GM18517 (cell line): Measurements from ENCODE around the gene NRDE2.
"Not testable (repeated sequence)": the region's sequence is repeated elsewhere in the genome, so short reads cannot be mapped to it uniquely, and the experiment has no call there.

Experiments
- ATAC-seq: cut with Tn5 transposase; IDR thresholded peaks from one replicate; pipeline ENCODE4 v1.9.1; 2021; ENCODE audit warnings: mild to moderate bottlenecking, moderate library complexity; ENCODE audit not compliant: unreplicated experiment

Gene NRDE2

GRCh38 chr14:90344331-90345238 is 12.8 kb upstream of the NRDE2 start:
- no peak for ATAC-seq

GRCh38 chr14:90342327-90342726 is 10.6 kb upstream of the NRDE2 start:
- ATAC-seq = no peak

GRCh38 chr14:90341784-90342183 is 10.0 kb upstream of the NRDE2 start:
- no peak for ATAC-seq

- ATAC-seq = not testable (repeated sequence)
Observed at GRCh38 chr14:90341232-90341631, 9.5 kb upstream of the NRDE2 start.

GRCh38 chr14:90336985-90337384 is 5.2 kb upstream of the NRDE2 start:
- no peak for ATAC-seq

- ATAC-seq = no peak
Observed at GRCh38 chr14:90336401-90336800, 4.7 kb upstream of the NRDE2 start.

- no peak for ATAC-seq
Observed at GRCh38 chr14:90332271-90332584, 487 bp upstream of the NRDE2 start.

- ATAC-seq = no peak
Observed at GRCh38 chr14:90330203-90331196, 1.2 kb downstream of the NRDE2 start.

GRCh38 chr14:90321891-90322290 is 9.8 kb downstream of the NRDE2 start:
- ATAC-seq = no peak

- ATAC-seq = no peak
Observed at GRCh38 chr14:90319634-90320541, 11.9 kb downstream of the NRDE2 start.

- ATAC-seq = no peak
Observed at GRCh38 chr14:90319173-90319572, 12.6 kb downstream of the NRDE2 start.

- no peak for ATAC-seq
Observed at GRCh38 chr14:90318016-90318415, 13.7 kb downstream of the NRDE2 start.

GRCh38 chr14:90317286-90317685 is 14.5 kb downstream of the NRDE2 start:
- ATAC-seq = no peak

GRCh38 chr14:90308561-90308960 is 23.2 kb downstream of the NRDE2 start:
- no peak for ATAC-seq

- ATAC-seq = no peak
Observed at GRCh38 chr14:90305176-90305601, 26.6 kb downstream of the NRDE2 start.

GRCh38 chr14:90304502-90304901 is 27.2 kb downstream of the NRDE2 start:
- no peak for ATAC-seq

GRCh38 chr14:90303473-90303872 is 28.3 kb downstream of the NRDE2 start:
- no peak for ATAC-seq

- ATAC-seq = no peak
Observed at GRCh38 chr14:90302529-90303303, 29.0 kb downstream of the NRDE2 start.

GRCh38 chr14:90301668-90302090 is 30.1 kb downstream of the NRDE2 start:
- ATAC-seq = no peak

- ATAC-seq = no peak
Observed at GRCh38 chr14:90301122-90301521, 30.6 kb downstream of the NRDE2 start.
